ENCODE data around the gene CFAP20DC. TPM values are rescaled to one million over a fixed set of nuclear protein-coding genes. Genes with fewer than 3 reads are reported as not detected.

The CFAP20DC gene
- total and polyA plus RNA-seq, 2 of the 4 experiments (the other 2 are of a cell fraction), result 1.2 to 1.6 TPM

GRCh38 chr3:59006634-59007517 lies 42.9 kb downstream of the CFAP20DC start (continued):
- TF ChIP-seq MAFK (IDR thresholded peaks at IDR 0.05; ENCODE audit: low read depth, low read length), result no peak
- no peak for TF ChIP-seq NFE2L2 (IDR thresholded peaks at IDR 0.05; ENCODE audit: low read depth, low read length)

GRCh38 chr3:59001675-59002074 lies 48.1 kb downstream of the CFAP20DC start:
- Histone ChIP-seq H2AK9ac (replicated peaks; ENCODE audit: low read depth, low read length, poor library complexity) (no peak overlapping the region), H3K56ac (ENCODE audit: extremely low read depth, insufficient read depth, low read length) (no peak overlapping the region), H3K18ac (ENCODE audit: low read depth, low read length) (no peak overlapping the region), H3K27me3 (ENCODE audit: control insufficient read depth, insufficient read depth, low read length) (no peaks in the 10 kb centered on the region), H3K4me3 (ENCODE audit: insufficient read depth, low read depth, low read length) (no peak overlapping the region), H3K4me1 (ENCODE audit: control insufficient read depth, insufficient read depth, low read length) (peaks cover 10% of the 10 kb centered on the region), H3K14ac (replicated peaks; ENCODE audit: low read depth, low read length) (no peak overlapping the region), H2BK20ac (ENCODE audit: low read depth, low read length) (no peak overlapping the region), H3K23ac (ENCODE audit: low read depth, low read length) (no peak overlapping the region), H4K91ac (ENCODE audit: insufficient read depth, low read depth, low read length) (no peak overlapping the region), H2AK5ac (ENCODE audit: low read depth, low read length) (no peak overlapping the region), H3K4me2 (ENCODE audit: low read depth, low read length) (no peak overlapping the region), H3K79me1 (ENCODE audit: low read depth in 1 of 2, low read length in 2 of 2) (no peaks in the 10 kb centered on the region), H4K8ac (ENCODE audit: low read depth in 2 of 2, low read length in 2 of 2) (no peak overlapping the region), H3K9me1 (ENCODE audit: insufficient read depth, low read length) (peaks cover 9% of the 10 kb centered on the region; the same call in 1 of the 2 replicates), H3K9me3 (ENCODE audit: control insufficient read depth, insufficient read depth, low read length) (no peaks in the 10 kb centered on the region), H4K20me1 (ENCODE audit: insufficient read depth, low read length) (no peaks in the 10 kb centered on the region), H3K4ac (ENCODE audit: low read depth, low read length) (no peak overlapping the region), H2BK5ac (ENCODE audit: low read depth, low read length, poor library complexity, severe bottlenecking) (no peak overlapping the region), H4K5ac (ENCODE audit: low read depth, low read length) (no peak overlapping the region), H3K36me3 (ENCODE audit: control insufficient read depth, insufficient read depth, low read length) (no peaks in the 10 kb centered on the region), H3K27ac (ENCODE audit: insufficient read depth, low read length) (no peak overlapping the region), H3K9ac (ENCODE audit: low read depth, low read length) (no peak overlapping the region), H2BK15ac (ENCODE audit: low read depth, low read length) (no peak overlapping the region), H2AFZ (replicated peaks; ENCODE audit: low read length, poor library complexity) (no peak overlapping the region), H2BK120ac (ENCODE audit: low read depth, low read length) (no peak overlapping the region)
- no peak for DNase-seq
- ChIA-PET CTCF (no interaction called here), POLR2A (ENCODE audit: unreplicated experiment) (no interaction called here)
- dilution Hi-C loops (cut with HindIII; ENCODE audit: low sequenced_read_pairs, unreplicated experiment), result no loop called here
- 96% methylated on average over 3 of the region's 8 CpGs; no CpG with 5 or more reads in 1 of the 2 experiments for WGBS, 2 experiments (ENCODE audit: extremely low coverage in 2 of 2, insufficient read length in 1 of 2)
- intact Hi-C loops (cut with micrococcal nuclease), result no loop called here
- in situ Hi-C loops (cut with MboI; ENCODE audit: low sequenced_read_pairs), result no loop called here
- ATAC-seq (ENCODE audit: low read depth), result no peak
- no peak for TF ChIP-seq CHD1 (IDR thresholded peaks at IDR 0.05; ENCODE audit: low read depth, low read length)
- no peak for TF ChIP-seq RAD21 (IDR thresholded peaks at IDR 0.05; ENCODE audit: low read length)
- no peak for TF ChIP-seq NFE2L2 (IDR thresholded peaks at IDR 0.05; ENCODE audit: low read depth, low read length)
- TF ChIP-seq BHLHE40 (IDR thresholded peaks at IDR 0.05; ENCODE audit: low read depth, low read length), result no peak
- TF ChIP-seq, protein P1, sequence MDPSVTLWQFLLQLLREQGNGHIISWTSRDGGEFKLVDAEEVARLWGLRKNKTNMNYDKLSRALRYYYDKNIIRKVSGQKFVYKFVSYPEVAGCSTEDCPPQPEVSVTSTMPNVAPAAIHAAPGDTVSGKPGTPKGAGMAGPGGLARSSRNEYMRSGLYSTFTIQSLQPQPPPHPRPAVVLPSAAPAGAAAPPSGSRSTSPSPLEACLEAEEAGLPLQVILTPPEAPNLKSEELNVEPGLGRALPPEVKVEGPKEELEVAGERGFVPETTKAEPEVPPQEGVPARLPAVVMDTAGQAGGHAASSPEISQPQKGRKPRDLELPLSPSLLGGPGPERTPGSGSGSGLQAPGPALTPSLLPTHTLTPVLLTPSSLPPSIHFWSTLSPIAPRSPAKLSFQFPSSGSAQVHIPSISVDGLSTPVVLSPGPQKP (IDR thresholded peaks at IDR 0.05; ENCODE audit: borderline replicate concordance, low read depth, low read length), result no peak
- no peak for TF ChIP-seq USF2 (IDR thresholded peaks at IDR 0.05; ENCODE audit: low read depth, low read length)
- BruUV-seq (replicated peaks), result no TSS peak
